Measurements from ENCODE around the gene CARHSP1.
"Not testable (repeated sequence)": the region's sequence is repeated elsewhere in the genome, so short reads cannot be mapped to it uniquely, and the experiment has no call there.

Gene CARHSP1

DNA sequence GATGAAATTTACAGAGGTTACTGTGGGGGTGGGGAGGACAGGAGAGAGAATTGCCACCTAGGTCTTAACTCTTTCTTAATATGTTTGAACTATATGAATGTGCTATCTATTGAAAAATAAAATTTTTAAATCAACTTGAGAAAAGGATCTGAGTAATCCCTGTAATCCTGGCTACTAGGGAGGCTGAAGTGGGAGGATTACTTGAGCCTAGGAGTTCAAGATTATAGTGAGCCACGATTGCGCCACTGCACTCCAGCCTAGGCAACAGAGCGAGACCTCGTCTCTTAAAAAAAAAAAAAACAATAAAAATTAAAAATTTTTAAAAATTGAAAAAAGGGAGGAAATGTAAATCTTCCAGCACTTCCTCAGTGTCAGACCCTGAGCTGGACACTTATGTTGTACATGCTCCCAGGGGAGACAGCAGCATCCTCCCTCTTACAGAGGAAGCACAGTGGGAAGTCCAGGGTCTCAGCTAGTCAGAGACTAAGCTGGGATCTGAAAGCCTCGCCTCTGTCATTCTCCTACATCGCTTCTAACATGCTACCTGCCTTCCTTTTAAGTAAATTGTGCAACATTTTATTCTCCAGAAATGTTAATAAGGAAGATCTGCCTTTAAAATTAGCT is 49.3 kb downstream of the CARHSP1 start:
- no peak for DNase-seq

- DNase-seq: no peak
These were observed 50.1 kb downstream of the CARHSP1 start for GRCh38 chr16:8818504-8819270.

DNA sequence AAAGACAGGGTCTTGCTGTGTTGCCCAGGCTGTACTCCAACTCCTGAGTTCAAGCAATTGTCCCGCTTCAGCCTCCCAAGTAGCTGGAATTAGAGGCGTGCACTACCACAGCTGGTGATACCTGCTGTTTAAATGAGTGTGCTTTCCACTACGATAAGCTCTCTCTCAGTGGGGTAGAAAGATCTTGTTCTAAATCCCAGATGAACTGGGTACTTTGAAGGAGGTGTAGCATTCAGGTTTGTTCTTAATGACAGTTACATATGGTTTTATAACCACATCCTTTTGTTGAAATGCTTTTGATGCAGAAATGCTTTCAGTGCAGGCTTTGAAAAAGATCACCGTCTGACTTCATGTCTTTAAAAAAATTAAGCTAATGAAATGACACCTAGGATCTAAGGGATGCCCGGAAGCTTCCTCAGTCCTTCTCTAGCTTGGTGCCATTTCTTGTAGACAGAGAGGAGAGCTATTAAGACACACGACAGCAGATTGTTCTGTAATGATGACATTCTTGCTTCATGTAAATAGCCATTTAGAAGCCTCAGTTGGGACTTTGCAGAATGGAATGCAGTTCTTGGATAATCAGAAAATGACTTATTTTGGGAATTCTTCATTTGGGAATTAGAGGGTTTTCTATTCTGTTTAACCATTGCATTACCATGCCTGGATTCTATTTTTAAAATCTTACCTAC is 51.7 kb downstream of the CARHSP1 start:
- DNase-seq: no peak

DNA sequence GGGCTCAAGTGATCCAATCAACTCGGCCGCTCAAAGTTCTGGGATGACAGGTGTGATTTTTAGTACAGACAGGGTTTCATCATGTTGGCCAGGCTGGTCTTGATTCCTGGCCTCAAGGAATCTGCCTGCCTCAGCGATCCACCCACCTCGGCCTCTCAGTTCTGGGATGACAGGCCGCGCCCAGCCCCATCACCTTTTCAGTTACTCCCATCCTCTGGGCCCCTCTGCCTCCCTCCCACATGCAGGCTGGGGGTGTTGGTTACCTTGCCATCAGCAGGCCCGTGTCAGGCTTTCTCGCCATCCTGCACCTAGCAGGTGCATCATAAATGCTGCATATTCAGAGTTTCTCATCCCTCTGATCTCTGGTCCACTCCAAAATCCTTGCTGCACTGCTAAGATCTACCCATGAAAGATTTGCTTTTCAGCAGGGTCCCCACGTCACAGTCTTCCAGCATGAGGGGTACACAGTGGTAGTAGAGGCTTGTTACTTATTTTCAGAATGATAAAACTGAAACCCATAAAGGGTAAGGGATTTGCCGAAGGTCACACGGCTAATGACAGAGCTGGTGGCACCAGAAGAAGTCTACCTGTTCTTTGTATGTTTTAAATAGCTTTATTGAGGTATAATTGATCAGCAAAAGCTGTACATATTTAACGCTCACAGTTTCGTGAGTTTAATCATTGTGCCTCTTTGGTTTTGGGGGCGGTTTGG is 54.6 kb downstream of the CARHSP1 start:
- DNase-seq: no peak

GRCh38 chr16:8812162-8812843 is 56.5 kb downstream of the CARHSP1 start:
- no peak for DNase-seq

- no peak for DNase-seq
These were observed 60.0 kb downstream of the CARHSP1 start for GRCh38 chr16:8808613-8809353.

GRCh38 chr16:8808009-8808408 is 60.8 kb downstream of the CARHSP1 start:
- DNase-seq: no peak

- no peak for DNase-seq
These were observed 61.6 kb downstream of the CARHSP1 start for GRCh38 chr16:8807189-8807588.

DNA sequence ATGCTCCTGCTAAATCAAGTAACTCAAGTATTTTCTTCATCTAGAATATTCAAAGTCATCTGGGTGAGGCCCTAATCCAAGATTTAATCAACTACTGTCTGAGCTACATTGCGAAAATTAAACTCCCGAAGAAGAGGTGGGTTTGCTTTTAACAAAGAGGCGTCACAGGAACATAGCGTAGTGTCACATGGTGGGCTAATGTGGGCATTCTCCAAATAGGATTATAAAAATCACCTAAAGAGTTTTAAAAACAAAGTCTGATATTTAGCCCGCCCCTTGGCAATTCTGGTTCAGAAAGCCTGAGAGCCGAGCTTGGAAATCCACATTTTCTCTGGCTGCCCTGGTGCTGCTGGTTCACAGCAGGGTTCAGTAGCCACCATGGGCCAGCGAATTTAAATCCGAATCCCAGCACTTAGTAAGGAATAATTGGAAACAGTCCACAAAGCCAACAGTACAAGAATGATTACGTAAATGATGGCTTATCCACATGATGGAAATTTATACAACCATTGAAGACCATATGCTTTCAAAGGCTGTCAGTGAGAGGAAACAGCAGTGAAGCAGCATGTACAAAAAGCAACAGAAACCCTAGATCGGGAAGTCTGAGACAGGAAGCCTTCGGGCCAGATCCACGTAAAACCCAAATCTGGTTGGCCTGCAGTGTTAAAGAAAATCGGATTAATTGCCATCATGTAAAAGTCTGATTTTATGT is 62.4 kb downstream of the CARHSP1 start:
- DNase-seq: no peak

DNA sequence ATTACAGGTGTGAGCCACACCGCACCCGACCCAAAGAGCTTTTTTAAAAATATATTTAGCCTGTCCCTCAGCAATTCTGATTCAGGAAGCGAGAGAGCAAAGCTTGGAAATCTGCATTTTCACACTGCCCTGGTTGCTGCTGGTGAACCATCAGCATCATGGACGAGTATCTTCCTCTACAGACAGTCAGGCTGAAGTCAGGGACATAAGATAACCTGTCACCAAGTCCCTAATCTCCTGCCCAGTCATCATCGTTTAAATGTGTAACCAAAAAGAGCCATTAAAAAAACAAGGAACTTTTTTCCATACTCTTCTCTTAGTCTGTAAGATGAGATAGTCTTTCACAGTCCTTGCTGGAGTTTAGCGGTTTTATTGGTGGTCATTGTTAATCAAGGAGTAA is 64.5 kb downstream of the CARHSP1 start:
- DNase-seq: no peak

- DNase-seq: not testable (repeated sequence)
These were observed 65.1 kb downstream of the CARHSP1 start for GRCh38 chr16:8803733-8804132.

Data from activated CD8-positive, alpha-beta memory T cell treated with anti-CD3 and anti-CD28 coated beads, Interleukin-2, amount 50 U/mL, for 4 hours (primary cell).